T-helper 2 cell treated with Interferon-gamma antibody and Interleukin-4, amounts not matched to agents 100 ng/mL and 5 ng/mL, for 36 hours (primary cell): Measurements from ENCODE around the gene PTGES3L. TPM values are rescaled to one million over a fixed set of nuclear protein-coding genes. Genes with fewer than 3 reads are reported as not detected.
"Not testable (repeated sequence)": the region's sequence is repeated elsewhere in the genome, so short reads cannot be mapped to it uniquely, and the experiment has no call there.

Experiments
- intact Hi-C: fragments of 100-400 bp; cut with micrococcal nuclease; formaldehyde crosslinking; loops from one replicate; pipeline ENCODE4 v1.15.1; 2023
- total RNA-seq: library from RNA; stranded (reverse); gene quantifications from 2 replicates; pipeline ENCODE4 v1.2.3, GENCODE V29; 2022

Gene PTGES3L
- total RNA-seq, 1 donor from 2014 or later: 0.43 TPM

- intact Hi-C loops: not testable (repeated sequence)
Observed at GRCh38 chr17:42923472-42923871, 56.4 kb downstream of the PTGES3L start.

GRCh38 chr17:42922294-42922693, 57.6 kb downstream of the PTGES3L start:
- intact Hi-C loops: no loop called here

- intact Hi-C loops: no loop called here
Observed at GRCh38 chr17:42920922-42921321, 59.0 kb downstream of the PTGES3L start.

- intact Hi-C loops: no loop called here
Observed at GRCh38 chr17:42920106-42920900, 59.6 kb downstream of the PTGES3L start.

GRCh38 chr17:42919522-42920077, 60.3 kb downstream of the PTGES3L start:
- intact Hi-C loops: not testable (repeated sequence)

GRCh38 chr17:42918902-42919521, 60.9 kb downstream of the PTGES3L start:
- intact Hi-C loops: no loop called here

Other genes with a start within 250 kb of the PTGES3L start
- gene EZH1, start 235.0 kb downstream of the PTGES3L start, total RNA-seq: 42.0 and 43.7 TPM in 2 replicates
- gene RAMP2, start 218.9 kb downstream of the PTGES3L start, total RNA-seq: not detected in 2 replicates
- 68.9 and 69.5 TPM in 2 replicates for gene VPS25, start 206.6 kb downstream of the PTGES3L start, total RNA-seq
- 0.11 and 0.50 TPM in 2 replicates for gene WNK4, start 199.5 kb downstream of the PTGES3L start, total RNA-seq
- 48.9 and 51.3 TPM in 2 replicates for gene COA3, start 181.4 kb downstream of the PTGES3L start, total RNA-seq
- gene CNTD1, start 181.2 kb downstream of the PTGES3L start, total RNA-seq: not detected in 2 replicates
- 93.3 and 105 TPM in 2 replicates for gene BECN1, start 155.8 kb downstream of the PTGES3L start, total RNA-seq
- 138 and 142 TPM in 2 replicates for gene PSME3, start 146.7 kb downstream of the PTGES3L start, total RNA-seq
- gene AOC2, start 135.5 kb downstream of the PTGES3L start, total RNA-seq: 2.3 and 2.7 TPM in 2 replicates
- 0.70 and 1.1 TPM in 2 replicates for gene AOC3, start 128.9 kb downstream of the PTGES3L start, total RNA-seq
- not detected in 2 replicates for gene G6PC1, start 79.3 kb downstream of the PTGES3L start, total RNA-seq
- 50.1 and 52.2 TPM in 2 replicates for gene AARSD1, start 15.6 kb downstream of the PTGES3L start, total RNA-seq
- gene RUNDC1, start 485 bp upstream of the PTGES3L start, total RNA-seq: 14.9 and 17.5 TPM in 2 replicates
- 943 and 969 TPM in 2 replicates for gene RPL27, start 18.3 kb upstream of the PTGES3L start, total RNA-seq
- gene IFI35, start 26.7 kb upstream of the PTGES3L start, total RNA-seq: 101 and 103 TPM in 2 replicates
- 18.4 and 18.5 TPM in 2 replicates for gene VAT1, start 42.3 kb upstream of the PTGES3L start, total RNA-seq
- 0.25 TPM in 1 of 2 replicates, not detected in the other for gene RND2, start 45.2 kb upstream of the PTGES3L start, total RNA-seq
- gene BRCA1, start 145.3 kb upstream of the PTGES3L start, total RNA-seq: 76.3 and 85.1 TPM in 2 replicates
- gene NBR1, start 191.1 kb upstream of the PTGES3L start, total RNA-seq: 47.0 and 49.3 TPM in 2 replicates
- gene TMEM106A, start 231.8 kb upstream of the PTGES3L start, total RNA-seq: 17.2 and 18.4 TPM in 2 replicates
- gene CCDC200, start 248.5 kb upstream of the PTGES3L start, total RNA-seq: not detected in 2 replicates